ENCODE data around the gene MAFF. TPM values are rescaled to one million over a fixed set of nuclear protein-coding genes. Genes with fewer than 3 reads are reported as not detected.

The MAFF gene
- total RNA-seq, 1 experiment from 2014 or later = 5.8 TPM

DNA sequence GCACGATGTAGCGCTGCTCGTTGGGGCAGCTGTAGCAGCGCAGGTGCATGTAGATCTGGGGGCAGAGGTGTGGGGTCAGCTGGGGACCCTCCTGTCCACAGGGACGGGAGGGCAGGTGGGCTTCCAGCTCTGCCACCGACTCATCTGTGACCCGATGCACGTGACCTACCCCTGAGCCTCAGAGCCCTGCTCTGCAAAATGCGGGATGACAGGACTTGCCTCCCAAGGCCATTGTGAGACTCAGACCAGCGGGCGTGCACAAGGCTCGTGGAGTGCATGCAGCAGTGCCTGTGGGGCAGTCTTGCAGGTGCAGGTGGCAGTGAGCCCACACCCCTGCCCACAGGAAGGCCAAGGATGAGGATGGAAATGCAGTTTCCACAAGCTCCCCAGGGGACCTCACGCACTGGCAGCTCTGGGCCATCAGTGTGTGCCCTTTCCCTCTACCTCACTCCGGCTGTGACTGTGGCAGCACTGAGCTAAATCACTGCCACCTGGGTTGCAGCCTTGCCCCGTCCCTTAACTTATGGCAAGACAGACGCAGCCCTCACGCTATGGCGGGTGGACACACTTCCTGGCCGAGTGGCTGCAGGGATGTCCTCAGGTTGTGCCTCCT, 44.4 kb downstream of the MAFF start:
- Histone ChIP-seq H3K79me2 (ENCODE audit: insufficient read depth, low read length) (no peaks in the 10 kb centered on the region; the same call in 1 of the 2 replicates), H2BK15ac (ENCODE audit: low read depth, low read length) (no peak overlapping the region), H4K20me1 (ENCODE audit: control insufficient read depth, insufficient read depth, insufficient read length) (no peaks in the 10 kb centered on the region), H3K4me1 (ENCODE audit: insufficient read depth, low read length) (no peaks in the 10 kb centered on the region), H3K23ac (ENCODE audit: insufficient read length, low read depth, low read length) (no peak overlapping the region), H3K27ac (ENCODE audit: insufficient read length, low read depth, low read length) (no peak overlapping the region), H3K9ac (ENCODE audit: extremely low read depth, insufficient read length, low read length) (no peak overlapping the region), H2AFZ (ENCODE audit: low read length) (no peak overlapping the region), H4K91ac (ENCODE audit: insufficient read length, low read depth, low read length) (no peak overlapping the region), H2BK12ac (ENCODE audit: insufficient read length, low read depth, low read length) (no peak overlapping the region), H4K5ac (ENCODE audit: insufficient read length, low read depth, low read length) (no peak overlapping the region), H3K18ac (ENCODE audit: insufficient read length, low read depth, low read length) (no peak overlapping the region), H3K27me3 (ENCODE audit: insufficient read depth, low read length) (no peaks in the 10 kb centered on the region), H2BK120ac (ENCODE audit: low read depth, low read length, poor library complexity, severe bottlenecking) (no peak overlapping the region), H3K4me2 (ENCODE audit: insufficient read depth, insufficient read length, low read length) (no peak overlapping the region), H2BK5ac (ENCODE audit: insufficient read length, low read length) (no peak overlapping the region), H3K23me2 (ENCODE audit: insufficient read length, low read depth, low read length, poor library complexity, severe bottlenecking) (no peaks in the 10 kb centered on the region), H3K56ac (ENCODE audit: insufficient read length, low read depth, low read length) (no peak overlapping the region), H3K79me1 (ENCODE audit: insufficient read depth, low read depth, low read length, poor library complexity, severe bottlenecking) (no peaks in the 10 kb centered on the region), H3K14ac (ENCODE audit: insufficient read depth, low read length) (no peak overlapping the region), H3K4ac (ENCODE audit: low read depth, low read length) (no peak overlapping the region), H3K9me3 (ENCODE audit: control insufficient read depth, low read depth, low read length) (no peaks in the 10 kb centered on the region), H3T11ph (ENCODE audit: low read length) (no peak overlapping the region), H2AK5ac (ENCODE audit: insufficient read length, low read length) (no peak overlapping the region), H4K8ac (replicated peaks; ENCODE audit: insufficient read length, low read depth, low read length) (no peak overlapping the region), H2BK20ac (ENCODE audit: low read depth, low read length, poor library complexity, severe bottlenecking) (no peak overlapping the region)
- no peak for DNase-seq
- peaks cover 21 to 56% (median 35%) of the 10 kb centered on the region in 3 experiments for H3K36me3 Mint-ChIP-seq (ENCODE audit: insufficient read depth in 1 of 3, low read depth in 3 of 3)
- TF ChIP-seq, protein P1, sequence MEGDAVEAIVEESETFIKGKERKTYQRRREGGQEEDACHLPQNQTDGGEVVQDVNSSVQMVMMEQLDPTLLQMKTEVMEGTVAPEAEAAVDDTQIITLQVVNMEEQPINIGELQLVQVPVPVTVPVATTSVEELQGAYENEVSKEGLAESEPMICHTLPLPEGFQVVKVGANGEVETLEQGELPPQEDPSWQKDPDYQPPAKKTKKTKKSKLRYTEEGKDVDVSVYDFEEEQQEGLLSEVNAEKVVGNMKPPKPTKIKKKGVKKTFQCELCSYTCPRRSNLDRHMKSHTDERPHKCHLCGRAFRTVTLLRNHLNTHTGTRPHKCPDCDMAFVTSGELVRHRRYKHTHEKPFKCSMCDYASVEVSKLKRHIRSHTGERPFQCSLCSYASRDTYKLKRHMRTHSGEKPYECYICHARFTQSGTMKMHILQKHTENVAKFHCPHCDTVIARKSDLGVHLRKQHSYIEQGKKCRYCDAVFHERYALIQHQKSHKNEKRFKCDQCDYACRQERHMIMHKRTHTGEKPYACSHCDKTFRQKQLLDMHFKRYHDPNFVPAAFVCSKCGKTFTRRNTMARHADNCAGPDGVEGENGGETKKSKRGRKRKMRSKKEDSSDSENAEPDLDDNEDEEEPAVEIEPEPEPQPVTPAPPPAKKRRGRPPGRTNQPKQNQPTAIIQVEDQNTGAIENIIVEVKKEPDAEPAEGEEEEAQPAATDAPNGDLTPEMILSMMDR (conservative IDR thresholded peaks at IDR 0.05) = no peak
- H3K4me1 Mint-ChIP-seq = peaks cover 12 to 22% of the 10 kb centered on the region in 2 experiments
- no peak overlapping the region for H3K4me3 Mint-ChIP-seq
- WGBS (ENCODE audit: extremely low coverage, insufficient read length, low lambda C conversion rate) = no CpG with 5 or more reads among the region's 19 CpGs
- no peaks in the 10 kb centered on the region for H3K27me3 Mint-ChIP-seq (ENCODE audit: low read depth)
- H3K9me3 Mint-ChIP-seq = 0 out of 5 replicates have a peak, but pooled peaks cover 0 to 2% of the 10 kb centered on the region in 2 experiments
- H3K27ac Mint-ChIP-seq = no peak overlapping the region
